H1 (cell line): ENCODE results near the gene DPP4. TPM values are rescaled to one million over a fixed set of nuclear protein-coding genes. Genes with fewer than 3 reads are reported as not detected.

ENCODE experiments used
- ASH2L ChIP-seq: fragments of 200-600, 300-600 bp; sonication (generic); IDR thresholded peaks from one replicate; pipeline ENCODE4 v1.7.1; 2017; ENCODE audit warnings: low read length
- BCL11A ChIP-seq, 2 experiments: IDR thresholded peaks; one replicate each; pipeline ENCODE4 v1.6.1; 2011; ENCODE audit warnings: low read depth in 2 of 2, low read length in 2 of 2, mild to moderate bottlenecking in 2 of 2
- CHD1 ChIP-seq: IDR thresholded peaks from 2 replicates; pipeline ENCODE4 v1.6.1; 2012; ENCODE audit warnings: low read depth, low read length, improper control_type of control experiment
- CHD2 ChIP-seq: IDR thresholded peaks from 2 replicates; pipeline ENCODE4 v1.6.1; 2012; ENCODE audit warnings: low read length, improper control_type of control experiment
- CREB1 ChIP-seq: IDR thresholded peaks from 2 replicates; pipeline ENCODE4 v1.6.1; 2012; ENCODE audit warnings: inconsistent platforms
- CTCF ChIP-seq, 3 experiments: IDR thresholded peaks; 1 replicate in 2 of 3; 2 replicates in 1 of 3; pipeline versions ENCODE4 v1.5.1 to v1.6.1; 2011; ENCODE audit warnings: low read length in 3 of 3, mild to moderate bottlenecking in 3 of 3, inconsistent platforms in 2 of 3, low read depth in 1 of 3, moderate library complexity in 1 of 3; ENCODE audit not compliant: insufficient read depth in 1 of 3; ENCODE audit errors: control extremely low read depth in 1 of 3
- E2F6 ChIP-seq: IDR thresholded peaks from 2 replicates; pipeline ENCODE4 v1.6.1; 2012; ENCODE audit warnings: inconsistent platforms
- EZH2 ChIP-seq: fragments of 200-600 bp; sonication (generic); IDR thresholded peaks from 2 replicates; pipeline ENCODE4 v1.7.1; 2012; ENCODE audit warnings: low read depth, mild to moderate bottlenecking, moderate library complexity, low read length, inconsistent platforms; ENCODE audit not compliant: severe bottlenecking
- GABPA ChIP-seq: IDR thresholded peaks from 2 replicates; pipeline ENCODE4 v1.6.1; 2011; ENCODE audit warnings: mild to moderate bottlenecking, low read length, moderate library complexity, borderline replicate concordance; ENCODE audit not compliant: insufficient read depth
- GTF2F1 ChIP-seq: IDR thresholded peaks from 2 replicates; pipeline ENCODE4 v1.6.1; 2012; ENCODE audit warnings: low read depth, low read length, improper control_type of control experiment, borderline replicate concordance
- JUND ChIP-seq: IDR thresholded peaks from 2 replicates; pipeline ENCODE4 v1.6.1; 2011; ENCODE audit warnings: mild to moderate bottlenecking, improper control_type of control experiment, low read length
- SP1 ChIP-seq: IDR thresholded peaks from 2 replicates; pipeline ENCODE4 v1.6.1; 2011; ENCODE audit warnings: low read depth, low read length
- SUZ12 ChIP-seq: fragments of 200-600 bp; sonication (generic); IDR thresholded peaks from 2 replicates; pipeline ENCODE4 v1.6.1; 2012; ENCODE audit warnings: mild to moderate bottlenecking, inconsistent platforms, low read length, moderate library complexity, mixed read lengths
- TAF1 ChIP-seq: IDR thresholded peaks from 2 replicates; pipeline ENCODE4 v1.6.1; 2011; ENCODE audit warnings: mild to moderate bottlenecking, low read depth, low read length
- TEAD4 ChIP-seq: IDR thresholded peaks from 2 replicates; pipeline ENCODE4 v1.6.1; 2012; ENCODE audit warnings: low read depth, low read length, inconsistent platforms, mixed read lengths
- YY1 ChIP-seq: IDR thresholded peaks from 2 replicates; pipeline ENCODE4 v1.6.1; 2011; ENCODE audit warnings: low read depth, mild to moderate bottlenecking, low read length
- polyA plus RNA-seq, 7 experiments: library from polyadenylated mRNA; depleted of rRNA in 3 of 7; stranded (reverse) in 5 of 7; unstranded in 2 of 7; fragments of >200 nt in 5 of 7; fragments of 200-250 nt in 2 of 7; gene quantifications; 1 replicate in 5 of 7; 2 replicates in 1 of 7; 4 replicates in 1 of 7; pipeline versions ENCODE4 v1.2.1 to v1.2.3, GENCODE V29; 2011 to 2013; ENCODE audit warnings: missing spikeins in 2 of 7, mixed read lengths in 2 of 7
- total RNA-seq: library from RNA; stranded (reverse); fragmentation: NEBNext Ultra II Directional; extraction: Animal tissue kit (Norgen Biotek cat#: 25700); gene quantifications from 2 replicates; pipeline ENCODE4 v1.2.1, GENCODE V29; 2021

DPP4 gene
- total and polyA plus RNA-seq, 2 of the 8 experiments (the other 6 are each of a cell fraction or from before 2014, with no cell fraction given) = 1.3 to 3.1 TPM

- TF ChIP-seq CHD2 (no peak), CTCF (IDR thresholded peaks at IDR 0.05; ENCODE audit: control extremely low read depth in 1 of 3, insufficient read depth in 1 of 3, low read depth in 1 of 3, low read length in 3 of 3) (no peak), GTF2F1 (no peak), YY1 (no peak), E2F6 (0 out of 2 replicates have a peak, but pooled peaks have one; percentile 19), JUND (no peak), TAF1 (no peak), SUZ12 (0 out of 2 replicates have a peak, but pooled peaks have one; percentile 16), CREB1 (no peak), SP1 (no peak), CHD1 (no peak), GABPA (no peak), EZH2 (peak; percentile 59), BCL11A (IDR thresholded peaks at IDR 0.05; ENCODE audit: low read depth in 2 of 2, low read length in 2 of 2) (no peak), TEAD4 (no peak), ASH2L (no peak)
Measured at GRCh38 chr2:162072976-162073887, 783 bp downstream of the DPP4 start (continued).
